ENCODE results near the gene PCBP4. TPM values are rescaled to one million over a fixed set of nuclear protein-coding genes. Genes with fewer than 3 reads are reported as not detected.
"Not testable (repeated sequence)": the region's sequence is repeated elsewhere in the genome, so short reads cannot be mapped to it uniquely, and the experiment has no call there.

The PCBP4 gene
- polyA plus RNA-seq, 3 donors from 2014 or later = 7.2 to 12.7 (median 9.3) TPM

DNA sequence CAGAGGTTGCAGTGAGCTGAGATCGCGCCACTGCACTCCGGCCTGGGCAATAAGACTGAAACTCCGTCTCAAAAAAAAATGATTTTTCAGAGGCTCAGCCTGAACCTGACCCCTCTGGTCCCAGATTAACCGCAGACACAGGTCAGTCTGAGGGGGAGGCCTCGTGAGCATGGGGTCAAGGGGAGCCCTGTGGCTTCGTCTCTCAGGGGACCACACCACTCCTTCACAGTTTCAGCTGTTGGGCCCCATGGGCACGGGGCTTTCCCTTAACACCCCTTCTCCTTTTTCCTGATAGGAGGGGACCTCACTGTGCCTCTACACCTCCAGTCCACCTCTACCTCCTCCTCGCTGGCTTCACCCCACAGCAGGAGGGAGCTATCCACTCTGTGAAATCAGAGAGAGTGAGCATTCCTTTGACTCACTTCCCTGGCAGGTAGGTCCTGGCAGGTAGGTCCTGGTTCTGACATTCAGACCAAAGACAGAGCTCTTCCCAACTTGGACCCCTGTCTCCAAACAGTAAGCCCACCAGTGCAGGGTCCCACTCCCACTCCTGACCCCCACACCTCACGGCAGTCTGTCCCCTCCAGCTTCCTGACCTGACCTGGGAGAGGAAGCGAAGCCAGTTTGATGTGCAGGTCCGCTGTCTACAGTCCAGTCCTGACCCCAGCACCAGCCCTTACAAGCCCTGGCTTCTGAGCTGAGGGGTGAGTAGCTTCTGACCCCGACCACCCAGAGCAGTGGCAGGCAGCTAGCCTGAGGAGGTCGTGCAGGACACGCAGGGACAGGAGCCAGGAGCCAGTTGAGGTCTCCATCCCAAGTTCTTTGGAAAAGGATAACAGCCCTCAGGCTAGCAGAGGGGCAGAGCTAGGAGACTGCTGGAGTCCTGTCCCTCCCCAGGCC lies 34.5 kb downstream of the PCBP4 start:
- Mint-ChIP-seq H3K9me3 (peaks cover 0 to 2% (median 0%) of the 10 kb centered on the region in 6 donors), H3K36me3 (peaks cover 0 to 26% (median 4%) of the 10 kb centered on the region in 3 donors), H3K27ac (no peak overlapping the region), H3K4me1 (no peaks in the 10 kb centered on the region), H3K4me3 (no peak overlapping the region), H3K27me3 (ENCODE audit: low read depth in 3 of 3) (peaks cover 0 to 3% (median 0%) of the 10 kb centered on the region in 3 donors)
- no peak for DNase-seq

GRCh38 chr3:51931756-51932155 lies 35.5 kb downstream of the PCBP4 start:
- Mint-ChIP-seq H3K27me3 (ENCODE audit: low read depth in 3 of 3) (peaks cover 0 to 3% (median 0%) of the 10 kb centered on the region in 3 donors), H3K4me3 (no peak overlapping the region), H3K27ac (no peak overlapping the region), H3K36me3 (peaks cover 0 to 18% (median 2%) of the 10 kb centered on the region in 3 donors), H3K4me1 (no peaks in the 10 kb centered on the region), H3K9me3 (peaks cover 0 to 2% (median 0%) of the 10 kb centered on the region in 6 donors)
- no peak for DNase-seq

DNA sequence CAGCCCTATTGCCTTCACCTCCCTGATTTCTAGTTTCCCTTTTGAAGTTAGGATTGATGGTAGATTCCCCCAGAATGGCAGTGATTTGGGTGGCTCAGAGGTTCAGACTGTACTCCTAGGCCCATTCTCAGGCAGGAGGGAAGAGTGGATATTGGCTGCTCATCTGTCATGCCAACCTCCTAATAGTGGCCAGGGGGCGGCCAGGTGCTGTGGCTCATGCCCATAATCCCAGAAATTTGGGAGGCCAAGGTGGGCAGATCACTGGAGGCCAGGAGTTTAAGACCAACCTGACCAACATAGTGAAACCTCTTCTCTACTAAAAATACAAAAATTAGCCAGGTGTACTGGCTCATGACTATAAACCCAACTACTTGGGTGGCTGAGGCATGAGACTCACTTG lies 36.8 kb downstream of the PCBP4 start:
- H3K36me3 Mint-ChIP-seq = peaks cover 0 to 12% (median 0%) of the 10 kb centered on the region in 3 donors
- H3K4me1 Mint-ChIP-seq = no peaks in the 10 kb centered on the region
- H3K4me3 Mint-ChIP-seq = no peak overlapping the region
- DNase-seq = no peak
- peaks cover 0 to 3% (median 0%) of the 10 kb centered on the region in 3 donors for H3K27me3 Mint-ChIP-seq (ENCODE audit: low read depth in 3 of 3)
- H3K9me3 Mint-ChIP-seq = peaks cover 0 to 2% (median 0%) of the 10 kb centered on the region in 6 donors
- H3K27ac Mint-ChIP-seq = no peak overlapping the region

GRCh38 chr3:51929420-51930003 lies 37.7 kb downstream of the PCBP4 start:
- peaks cover 0 to 2% (median 0%) of the 10 kb centered on the region in 6 donors for H3K9me3 Mint-ChIP-seq
- H3K27ac Mint-ChIP-seq = no peak overlapping the region
- H3K4me3 Mint-ChIP-seq = no peak overlapping the region
- H3K36me3 Mint-ChIP-seq = peaks cover 0 to 9% (median 0%) of the 10 kb centered on the region in 3 donors
- peaks cover 0 to 3% (median 0%) of the 10 kb centered on the region in 3 donors for H3K27me3 Mint-ChIP-seq (ENCODE audit: low read depth in 3 of 3)
- H3K4me1 Mint-ChIP-seq = no peaks in the 10 kb centered on the region
- no peak for DNase-seq

- DNase-seq; H3K27ac Mint-ChIP-seq; H3K27me3 Mint-ChIP-seq (ENCODE audit: low read depth in 3 of 3); H3K4me3 Mint-ChIP-seq; H3K4me1 Mint-ChIP-seq; H3K9me3 Mint-ChIP-seq; H3K36me3 Mint-ChIP-seq: not testable (repeated sequence)
Measured at GRCh38 chr3:51928981-51929380, 38.3 kb downstream of the PCBP4 start.

- Mint-ChIP-seq H3K27me3 (ENCODE audit: low read depth in 3 of 3) (peaks cover 0 to 3% (median 0%) of the 10 kb centered on the region in 3 donors), H3K9me3 (peaks cover 0 to 2% (median 0%) of the 10 kb centered on the region in 6 donors), H3K36me3 (peaks cover 0 to 3% (median 0%) of the 10 kb centered on the region in 3 donors), H3K4me3 (no peak overlapping the region), H3K27ac (no peak overlapping the region), H3K4me1 (no peaks in the 10 kb centered on the region)
- no peak for DNase-seq
Measured at GRCh38 chr3:51928438-51928837, 38.8 kb downstream of the PCBP4 start.

DNA sequence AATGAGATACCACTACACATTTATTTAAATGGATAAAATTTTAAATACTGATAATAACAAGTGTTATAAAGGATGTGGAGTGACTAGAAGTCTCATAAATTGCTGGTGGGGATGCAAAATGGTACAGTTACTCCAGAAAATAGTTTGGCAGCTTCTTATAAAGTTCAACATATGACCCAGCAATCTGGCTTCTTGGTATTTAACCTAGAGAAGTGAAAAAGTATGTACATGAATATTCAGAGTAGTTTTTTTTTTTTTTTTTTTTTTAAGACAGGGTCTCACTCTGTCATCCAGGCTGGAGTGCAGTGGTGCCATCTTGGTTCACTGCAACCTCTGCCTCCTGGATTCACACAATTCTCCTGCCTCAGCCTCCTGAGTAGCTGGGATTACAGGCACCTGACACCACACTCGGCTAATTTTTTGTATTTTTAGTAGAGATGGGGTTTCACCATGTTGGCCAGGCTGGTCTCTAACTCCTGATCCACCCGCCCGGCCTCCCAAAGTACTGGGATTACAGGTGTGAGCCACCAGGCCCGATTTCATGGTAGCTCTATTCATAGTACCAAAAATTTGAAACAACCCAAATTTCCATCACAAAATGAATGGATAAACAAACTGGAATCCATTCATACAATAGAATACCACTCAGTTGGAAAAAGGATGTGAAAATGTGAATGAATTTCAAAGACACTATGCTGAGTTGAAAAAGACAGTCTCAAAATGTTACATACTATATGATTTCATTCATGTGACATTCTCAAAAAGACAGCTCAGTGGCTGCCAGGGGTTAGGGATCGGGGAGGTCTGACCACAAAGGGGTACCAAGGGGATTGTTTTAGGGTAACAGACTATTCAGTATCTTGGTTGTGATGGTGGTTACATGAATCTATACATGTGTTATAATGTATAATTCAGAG lies 39.9 kb downstream of the PCBP4 start:
- no peaks in the 10 kb centered on the region for H3K4me1 Mint-ChIP-seq
- H3K27me3 Mint-ChIP-seq (ENCODE audit: low read depth in 3 of 3) = peaks cover 0 to 3% (median 0%) of the 10 kb centered on the region in 3 donors
- DNase-seq = no peak
- H3K4me3 Mint-ChIP-seq = no peak overlapping the region
- peaks cover 0 to 3% (median 0%) of the 10 kb centered on the region in 3 donors for H3K36me3 Mint-ChIP-seq
- H3K9me3 Mint-ChIP-seq = no peaks in the 10 kb centered on the region
- no peak overlapping the region for H3K27ac Mint-ChIP-seq

- no peak overlapping the region for H3K27ac Mint-ChIP-seq
- peaks cover 0 to 9% (median 9%) of the 10 kb centered on the region in 3 donors for H3K27me3 Mint-ChIP-seq (ENCODE audit: low read depth in 3 of 3)
- H3K4me1 Mint-ChIP-seq = no peaks in the 10 kb centered on the region
- DNase-seq = no peak
- H3K9me3 Mint-ChIP-seq = peaks cover 0 to 2% (median 0%) of the 10 kb centered on the region in 6 donors
- H3K36me3 Mint-ChIP-seq = no peaks in the 10 kb centered on the region
- H3K4me3 Mint-ChIP-seq = no peak overlapping the region
Measured at GRCh38 chr3:51921081-51921578, 46.1 kb downstream of the PCBP4 start.

- no peak overlapping the region for H3K4me3 Mint-ChIP-seq
- no peaks in the 10 kb centered on the region for H3K4me1 Mint-ChIP-seq
- peaks cover 1 to 14% (median 11%) of the 10 kb centered on the region in 3 donors for H3K27me3 Mint-ChIP-seq (ENCODE audit: low read depth in 3 of 3)
- H3K9me3 Mint-ChIP-seq = peaks cover 0 to 2% (median 0%) of the 10 kb centered on the region in 6 donors
- no peaks in the 10 kb centered on the region for H3K36me3 Mint-ChIP-seq
- DNase-seq = no peak
- H3K27ac Mint-ChIP-seq = no peak overlapping the region
Measured at GRCh38 chr3:51916418-51916817, 50.8 kb downstream of the PCBP4 start.

GRCh38 chr3:51908026-51908425 lies 59.2 kb downstream of the PCBP4 start:
- Mint-ChIP-seq H3K4me1 (no peaks in the 10 kb centered on the region), H3K4me3 (no peak overlapping the region), H3K27me3 (ENCODE audit: low read depth in 3 of 3) (peaks cover 2 to 12% (median 10%) of the 10 kb centered on the region in 3 donors), H3K27ac (no peak overlapping the region), H3K9me3 (peaks cover 0 to 6% (median 3%) of the 10 kb centered on the region in 6 donors), H3K36me3 (peaks cover 0 to 4% (median 0%) of the 10 kb centered on the region in 3 donors)
- no peak for DNase-seq

Other genes with a start within 250 kb of the PCBP4 start
- gene IQCF6, start 188.2 kb downstream of the PCBP4 start, polyA plus RNA-seq = not detected
- not detected for gene IQCF2, start 105.8 kb downstream of the PCBP4 start, polyA plus RNA-seq
- gene IQCF5, start 91.9 kb downstream of the PCBP4 start, polyA plus RNA-seq = not detected
- not detected for gene IQCF1, start 64.1 kb downstream of the PCBP4 start, polyA plus RNA-seq
- gene RRP9, start 25.6 kb downstream of the PCBP4 start, polyA plus RNA-seq = 10 to 100 TPM; 15.5 to 22.5 (median 21.2) TPM
- 1 to 10 TPM in 2 of 3 donors, not detected in 1; 2.3 to 2.9 TPM for gene PARP3, start 25.1 kb downstream of the PCBP4 start, polyA plus RNA-seq
- gene GPR62, start 12.1 kb downstream of the PCBP4 start, polyA plus RNA-seq = not detected
- 10 to 100 TPM; 44.9 to 62.3 (median 51.6) TPM for gene ABHD14B, start 6.6 kb upstream of the PCBP4 start, polyA plus RNA-seq
- 100 to 1,000 TPM in 1 of 3 donors, 10 to 100 TPM in 2; 90.2 to 134 (median 97.6) TPM for gene ABHD14A, start 7.6 kb upstream of the PCBP4 start, polyA plus RNA-seq
- gene ACY1, start 16.1 kb upstream of the PCBP4 start, polyA plus RNA-seq = 10 to 100 TPM; 19.0 to 52.7 (median 23.8) TPM
- 1,000 to 10,000 TPM in 1 of 3 donors, 100 to 1,000 TPM in 2; 501 to 1,073 (median 800) TPM for gene RPL29, start 28.4 kb upstream of the PCBP4 start, polyA plus RNA-seq
- gene DUSP7, start 89.1 kb upstream of the PCBP4 start, polyA plus RNA-seq = 1 to 10 TPM; 1.2 to 4.3 (median 1.6) TPM
- gene POC1A, start 187.0 kb upstream of the PCBP4 start, polyA plus RNA-seq = 1 to 10 TPM in 2 of 3 donors, not detected in 1; 2.9 to 4.0 TPM
- 10 to 100 TPM; 18.0 to 37.0 (median 27.4) TPM for gene ALAS1, start 230.7 kb upstream of the PCBP4 start, polyA plus RNA-seq

Measured in immature natural killer cell (primary cell).